ENCODE data around the gene NMT1.

Gene NMT1

GRCh38 chr17:45060797-45061605 is at the start of gene NMT1:
NMT1 (plus strand) TSS chr17:45061317; CDS start chr17:45061330, 13 bp downstream.
- DNase-seq: peak; percentile 99

- no peak for DNase-seq
Observed at GRCh38 chr17:45011767-45012166, 49.4 kb upstream of the NMT1 start.

- no peak for DNase-seq
Observed at GRCh38 chr17:45013021-45013997, 47.8 kb upstream of the NMT1 start.

GRCh38 chr17:45016237-45016636 is 44.9 kb upstream of the NMT1 start:
- no peak for DNase-seq

GRCh38 chr17:45016823-45017222 is 44.3 kb upstream of the NMT1 start:
- no peak for DNase-seq

- no peak for DNase-seq
Observed at GRCh38 chr17:45018514-45018847, 42.6 kb upstream of the NMT1 start.

GRCh38 chr17:45018848-45019711 is 42.0 kb upstream of the NMT1 start:
- DNase-seq: peak; percentile 24

GRCh38 chr17:45020354-45021138 is 40.6 kb upstream of the NMT1 start:
- no peak for DNase-seq

GRCh38 chr17:45021607-45022287 is 39.4 kb upstream of the NMT1 start:
- DNase-seq: peak; percentile 55

- no peak for DNase-seq
Observed at GRCh38 chr17:45022288-45022648, 38.8 kb upstream of the NMT1 start.

- no peak for DNase-seq
Observed at GRCh38 chr17:45022655-45023339, 38.3 kb upstream of the NMT1 start.

- DNase-seq: no peak
Observed at GRCh38 chr17:45029096-45029495, 32.0 kb upstream of the NMT1 start.

- no peak for DNase-seq
Observed at GRCh38 chr17:45029758-45030423, 31.2 kb upstream of the NMT1 start.

GRCh38 chr17:45030733-45031132 is 30.4 kb upstream of the NMT1 start:
- DNase-seq: no peak

- DNase-seq: no peak
Observed at GRCh38 chr17:45031231-45032173, 29.6 kb upstream of the NMT1 start.

GRCh38 chr17:45032174-45032541 is 29.0 kb upstream of the NMT1 start:
- no peak for DNase-seq

GRCh38 chr17:45034599-45034998 is 26.5 kb upstream of the NMT1 start:
- no peak for DNase-seq

- DNase-seq: no peak
Observed at GRCh38 chr17:45035848-45036247, 25.3 kb upstream of the NMT1 start.

- no peak for DNase-seq
Observed at GRCh38 chr17:45036691-45037090, 24.4 kb upstream of the NMT1 start.
